Peyer's patch (tissue), 4 donors: ENCODE results near the gene SS18. TPM values are rescaled to one million over a fixed set of nuclear protein-coding genes. Genes with fewer than 3 reads are reported as not detected.

Experiments
- DNase-seq, 3 donors: peaks; one replicate each; pipeline ENCODE4 v3.0.0-alpha.2; 2017 to 2019
- H3K27ac ChIP-seq, 4 donors: fragments of 200-600 bp; sonication (generic); one replicate each; pipeline ENCODE4 v1.5.1; 2016 to 2019
- H3K27me3 ChIP-seq, 2 donors: fragments of 200-600 bp; sonication (generic); one replicate each; pipeline ENCODE4 v1.5.1; 2019
- H3K36me3 ChIP-seq, 3 donors: fragments of 200-600 bp; sonication (generic); one replicate each; pipeline ENCODE4 v1.5.1; 2016 to 2019
- H3K4me1 ChIP-seq, 4 donors: fragments of 200-600 bp; sonication (generic); one replicate each; pipeline ENCODE4 v1.5.1; 2016 to 2019
- H3K4me3 ChIP-seq, 4 donors: fragments of 200-600 bp; sonication (generic); 1 replicate in 3 of 4; 2 replicates in 1 of 4; pipeline ENCODE4 v1.5.1; 2016 to 2019; ENCODE audit warnings: mild to moderate bottlenecking in 1 of 4
- H3K9me3 ChIP-seq, 4 donors: fragments of 200-600 bp; sonication (generic); one replicate each; pipeline ENCODE4 v1.5.1; 2016 to 2019; ENCODE audit warnings: mild to moderate bottlenecking in 1 of 4
- POLR2A ChIP-seq, 2 donors: fragments of 450-650 bp; IDR thresholded peaks; one replicate each; pipeline ENCODE4 v1.5.1; 2017; ENCODE audit warnings: antibody characterized with exemption in 2 of 2, mild to moderate bottlenecking in 2 of 2, moderate library complexity in 2 of 2
- total RNA-seq, 4 donors: library from RNA; depleted of rRNA; stranded (reverse); fragments of >200 nt; gene quantifications; one replicate each; pipeline ENCODE4 v1.1.0, GENCODE V29; 2016
- TF ChIP-seq, protein P1 (sequence below), 6 experiments: fragments of 450-650 bp in 4 of 6; fragments of 200-600 bp in 2 of 6; sonication (generic) in 1 of 6; IDR thresholded peaks; one replicate each; pipeline ENCODE4 v1.5.1; 2017 to 2019; ENCODE audit warnings: antibody characterized with exemption in 6 of 6, mild to moderate bottlenecking in 3 of 6, moderate library complexity in 1 of 6

The SS18 gene
- total RNA-seq, 4 donors from 2014 or later: 81.8 to 135 (median 93.7) TPM

DNA sequence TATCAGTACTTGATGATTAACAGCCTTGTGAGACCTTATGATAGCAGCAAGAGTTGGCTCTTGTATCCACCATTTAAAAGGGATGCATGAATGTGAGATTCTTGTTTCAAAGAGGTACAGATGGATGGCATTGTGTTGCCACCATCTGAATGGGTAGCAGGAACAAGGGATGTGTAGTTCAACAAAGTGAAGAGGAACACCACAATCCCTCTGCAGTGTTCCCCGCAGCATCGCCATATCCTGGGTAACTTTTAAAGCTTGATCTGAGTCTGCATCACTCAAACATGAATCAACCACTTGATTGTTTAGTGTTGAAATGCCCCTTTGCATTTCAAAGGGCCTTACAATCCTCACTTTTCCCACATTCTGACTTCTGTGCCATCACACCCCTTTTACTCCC lies 106.7 kb downstream of the SS18 start:
- Histone ChIP-seq H3K36me3 (no peaks in the 10 kb centered on the region), H3K4me3 (no peak overlapping the region), H3K9me3 (peaks cover 0 to 3% (median 0%) of the 10 kb centered on the region in 4 donors), H3K27me3 (no peaks in the 10 kb centered on the region), H3K4me1 (no peaks in the 10 kb centered on the region), H3K27ac (no peak overlapping the region)
- DNase-seq: no peak
- no peak for TF ChIP-seq POLR2A (IDR thresholded peaks at IDR 0.05)
- TF ChIP-seq, protein P1, sequence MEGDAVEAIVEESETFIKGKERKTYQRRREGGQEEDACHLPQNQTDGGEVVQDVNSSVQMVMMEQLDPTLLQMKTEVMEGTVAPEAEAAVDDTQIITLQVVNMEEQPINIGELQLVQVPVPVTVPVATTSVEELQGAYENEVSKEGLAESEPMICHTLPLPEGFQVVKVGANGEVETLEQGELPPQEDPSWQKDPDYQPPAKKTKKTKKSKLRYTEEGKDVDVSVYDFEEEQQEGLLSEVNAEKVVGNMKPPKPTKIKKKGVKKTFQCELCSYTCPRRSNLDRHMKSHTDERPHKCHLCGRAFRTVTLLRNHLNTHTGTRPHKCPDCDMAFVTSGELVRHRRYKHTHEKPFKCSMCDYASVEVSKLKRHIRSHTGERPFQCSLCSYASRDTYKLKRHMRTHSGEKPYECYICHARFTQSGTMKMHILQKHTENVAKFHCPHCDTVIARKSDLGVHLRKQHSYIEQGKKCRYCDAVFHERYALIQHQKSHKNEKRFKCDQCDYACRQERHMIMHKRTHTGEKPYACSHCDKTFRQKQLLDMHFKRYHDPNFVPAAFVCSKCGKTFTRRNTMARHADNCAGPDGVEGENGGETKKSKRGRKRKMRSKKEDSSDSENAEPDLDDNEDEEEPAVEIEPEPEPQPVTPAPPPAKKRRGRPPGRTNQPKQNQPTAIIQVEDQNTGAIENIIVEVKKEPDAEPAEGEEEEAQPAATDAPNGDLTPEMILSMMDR (IDR thresholded peaks at IDR 0.05): no peak

DNA sequence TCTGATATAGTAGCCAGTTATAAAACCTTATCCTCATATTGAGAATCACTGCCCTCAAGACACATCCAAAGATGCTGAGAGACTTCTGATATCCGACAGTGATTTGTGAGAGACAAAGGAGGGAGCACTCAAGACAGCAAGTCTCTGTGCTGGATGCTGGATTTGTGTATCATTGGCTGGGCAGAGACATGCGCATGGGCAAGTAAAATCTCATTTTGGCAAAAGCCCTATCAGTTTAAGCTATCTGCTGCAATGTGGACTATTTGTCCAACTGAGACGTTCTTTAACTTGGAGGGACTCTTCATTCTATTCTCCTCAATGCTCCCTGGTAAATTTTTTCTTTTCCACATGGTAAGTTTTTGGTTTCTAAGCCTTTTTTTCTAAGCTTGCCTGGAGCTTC lies 107.5 kb downstream of the SS18 start:
- DNase-seq: no peak
- H3K36me3 ChIP-seq: no peaks in the 10 kb centered on the region
- TF ChIP-seq POLR2A (IDR thresholded peaks at IDR 0.05): no peak
- TF ChIP-seq, protein P1 (IDR thresholded peaks at IDR 0.05): no peak
- H3K4me3 ChIP-seq: no peak overlapping the region
- H3K9me3 ChIP-seq: peaks cover 0 to under 1% (median 0%) of the 10 kb centered on the region in 4 donors
- no peaks in the 10 kb centered on the region for H3K27me3 ChIP-seq
- no peak overlapping the region for H3K27ac ChIP-seq
- H3K4me1 ChIP-seq: no peaks in the 10 kb centered on the region

GRCh38 chr18:25982153-25982552 lies 108.3 kb downstream of the SS18 start:
- H3K27me3 ChIP-seq: no peaks in the 10 kb centered on the region
- H3K4me3 ChIP-seq: no peak overlapping the region
- no peak for TF ChIP-seq POLR2A (IDR thresholded peaks at IDR 0.05)
- TF ChIP-seq, protein P1 (IDR thresholded peaks at IDR 0.05): no peak
- no peaks in the 10 kb centered on the region for H3K9me3 ChIP-seq
- H3K4me1 ChIP-seq: no peaks in the 10 kb centered on the region
- no peak overlapping the region for H3K27ac ChIP-seq
- DNase-seq: no peak
- H3K36me3 ChIP-seq: no peaks in the 10 kb centered on the region

DNA sequence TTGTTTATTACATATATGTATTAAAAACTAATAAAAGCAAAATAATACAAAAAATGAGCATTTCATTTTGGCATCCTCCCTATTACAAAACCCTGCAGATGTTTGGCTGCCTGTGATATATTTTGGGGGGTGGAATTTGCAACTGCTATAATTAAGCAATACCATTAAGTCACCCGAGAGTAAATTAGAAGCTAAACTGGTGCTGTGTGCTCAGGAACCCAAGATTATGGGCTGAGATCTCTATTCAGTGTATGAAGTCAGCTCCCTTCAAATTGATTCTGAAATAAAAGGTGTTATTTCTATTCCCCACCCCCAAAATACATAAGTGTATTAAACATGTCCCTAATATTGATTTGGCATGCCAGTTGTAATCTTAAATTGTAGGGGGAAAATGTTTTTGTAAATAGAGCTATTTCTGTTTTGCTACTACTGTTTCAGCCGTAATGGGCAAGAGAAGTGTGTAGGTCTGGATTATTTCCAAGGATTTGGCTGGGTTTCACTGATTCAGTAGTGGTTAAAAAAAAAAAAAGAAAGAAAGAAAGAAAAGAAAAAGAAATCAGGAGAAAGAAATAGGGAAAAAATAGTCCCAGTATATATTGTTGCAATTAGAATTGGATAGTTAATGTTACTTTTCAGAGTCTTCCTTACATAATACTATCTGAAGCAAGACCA lies 110.9 kb downstream of the SS18 start:
- Histone ChIP-seq H3K36me3 (no peaks in the 10 kb centered on the region), H3K9me3 (no peaks in the 10 kb centered on the region), H3K4me3 (no peak overlapping the region), H3K27ac (no peak overlapping the region), H3K27me3 (no peaks in the 10 kb centered on the region), H3K4me1 (no peaks in the 10 kb centered on the region)
- TF ChIP-seq, protein P1 (IDR thresholded peaks at IDR 0.05): no peak
- no peak for TF ChIP-seq POLR2A (IDR thresholded peaks at IDR 0.05)
- no peak for DNase-seq

GRCh38 chr18:25976554-25976953 lies 113.9 kb downstream of the SS18 start:
- Histone ChIP-seq H3K9me3 (no peaks in the 10 kb centered on the region), H3K4me1 (no peaks in the 10 kb centered on the region), H3K27ac (no peak overlapping the region), H3K36me3 (no peaks in the 10 kb centered on the region), H3K4me3 (no peak overlapping the region), H3K27me3 (no peaks in the 10 kb centered on the region)
- TF ChIP-seq POLR2A (IDR thresholded peaks at IDR 0.05): no peak
- TF ChIP-seq, protein P1 (IDR thresholded peaks at IDR 0.05): no peak
- no peak for DNase-seq
